WI38 (cell line): ENCODE data around the gene DGKD.

Source experiments
- H3K4me3 ChIP-seq: 2 replicates; pipeline ENCODE4 v1.5.1; 2011; ENCODE audit warnings: low read depth, mild to moderate bottlenecking, control low read depth, low read length
- TF ChIP-seq, protein P1 (sequence below): IDR thresholded peaks from 2 replicates; pipeline ENCODE4 v1.5.1; 2012; ENCODE audit warnings: low read depth, mild to moderate bottlenecking, control low read depth, low read length

The DGKD gene

GRCh38 chr2:233469261-233470010, 115.1 kb downstream of the DGKD start:
- no peak overlapping the region for H3K4me3 ChIP-seq
- TF ChIP-seq, protein P1, sequence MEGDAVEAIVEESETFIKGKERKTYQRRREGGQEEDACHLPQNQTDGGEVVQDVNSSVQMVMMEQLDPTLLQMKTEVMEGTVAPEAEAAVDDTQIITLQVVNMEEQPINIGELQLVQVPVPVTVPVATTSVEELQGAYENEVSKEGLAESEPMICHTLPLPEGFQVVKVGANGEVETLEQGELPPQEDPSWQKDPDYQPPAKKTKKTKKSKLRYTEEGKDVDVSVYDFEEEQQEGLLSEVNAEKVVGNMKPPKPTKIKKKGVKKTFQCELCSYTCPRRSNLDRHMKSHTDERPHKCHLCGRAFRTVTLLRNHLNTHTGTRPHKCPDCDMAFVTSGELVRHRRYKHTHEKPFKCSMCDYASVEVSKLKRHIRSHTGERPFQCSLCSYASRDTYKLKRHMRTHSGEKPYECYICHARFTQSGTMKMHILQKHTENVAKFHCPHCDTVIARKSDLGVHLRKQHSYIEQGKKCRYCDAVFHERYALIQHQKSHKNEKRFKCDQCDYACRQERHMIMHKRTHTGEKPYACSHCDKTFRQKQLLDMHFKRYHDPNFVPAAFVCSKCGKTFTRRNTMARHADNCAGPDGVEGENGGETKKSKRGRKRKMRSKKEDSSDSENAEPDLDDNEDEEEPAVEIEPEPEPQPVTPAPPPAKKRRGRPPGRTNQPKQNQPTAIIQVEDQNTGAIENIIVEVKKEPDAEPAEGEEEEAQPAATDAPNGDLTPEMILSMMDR, result no peak

DNA sequence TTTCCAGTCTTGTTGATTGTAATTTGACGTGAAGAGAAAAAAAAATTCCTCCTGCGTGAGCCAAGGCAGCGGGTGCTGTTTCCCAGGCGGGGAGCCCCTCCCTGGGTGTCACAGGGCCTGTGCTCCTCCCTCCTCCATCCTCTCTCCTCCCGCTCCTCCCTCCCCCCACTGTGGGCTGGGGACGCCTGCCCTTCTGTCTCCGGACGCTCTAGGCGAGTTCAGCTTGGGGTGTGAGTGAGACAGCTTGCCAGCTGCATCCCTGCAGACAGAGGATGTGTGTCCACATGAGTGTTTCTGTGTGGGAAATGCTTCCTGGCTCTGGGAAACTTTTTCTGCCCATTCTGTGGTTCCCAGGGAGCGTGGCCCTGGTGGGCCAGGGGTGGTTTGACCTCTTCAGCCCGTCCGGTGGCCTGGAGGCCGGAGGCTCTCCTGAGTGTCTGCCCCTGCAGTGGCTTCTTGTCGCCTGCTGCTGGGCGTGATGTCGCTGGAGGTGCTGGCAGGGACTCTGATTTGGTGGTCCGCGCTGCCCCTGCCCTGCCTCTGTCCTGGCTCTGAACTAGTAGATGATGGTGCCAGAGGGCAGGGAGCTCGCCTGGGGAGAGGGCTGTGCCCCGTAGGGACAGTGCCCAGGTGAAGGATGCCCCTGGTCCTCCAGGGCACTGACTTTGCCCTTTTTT, 115.9 kb downstream of the DGKD start:
- no peak overlapping the region for H3K4me3 ChIP-seq
- TF ChIP-seq, protein P1, result no peak

- no peak overlapping the region for H3K4me3 ChIP-seq
- TF ChIP-seq, protein P1, result no peak
Observed at GRCh38 chr2:233470839-233471238, 116.5 kb downstream of the DGKD start.

GRCh38 chr2:233471291-233472035, 117.2 kb downstream of the DGKD start:
- H3K4me3 ChIP-seq, result no peak overlapping the region
- TF ChIP-seq, protein P1, result no peak

GRCh38 chr2:233473386-233473791, 119.1 kb downstream of the DGKD start:
- H3K4me3 ChIP-seq, result no peak overlapping the region
- TF ChIP-seq, protein P1, result no peak

DNA sequence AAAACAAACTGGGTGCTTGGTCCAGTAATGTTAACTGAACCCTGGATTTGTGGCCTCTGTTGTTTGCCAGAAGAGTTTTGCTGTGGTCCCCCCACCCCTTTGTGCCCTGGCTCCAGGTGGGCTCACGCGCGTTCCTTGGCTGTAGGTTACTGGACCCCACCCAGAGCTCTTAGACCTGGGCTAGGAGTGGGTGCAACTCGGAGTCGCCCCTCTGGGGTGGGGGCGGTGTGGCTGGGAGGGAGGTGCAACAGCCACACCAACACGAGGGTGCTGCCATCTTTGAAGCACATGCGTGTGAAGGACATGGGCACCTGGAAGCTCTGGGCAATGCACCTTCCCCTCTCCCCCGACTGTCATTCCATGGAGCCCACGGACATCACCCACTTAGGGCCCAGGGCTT, 119.6 kb downstream of the DGKD start:
- TF ChIP-seq, protein P1, result no peak
- no peak overlapping the region for H3K4me3 ChIP-seq
